Activated gamma-delta T cell (primary cell): ENCODE measurements around the gene BRAT1.
A peak's percentile ranks its signal among the peaks of the same experiment; 100 is the strongest.

Experiments used
- DNase-seq: peaks from one replicate; lab custom pipeline; 2025; lab: John Stamatoyannopoulos, UW

BRAT1 gene

DNA sequence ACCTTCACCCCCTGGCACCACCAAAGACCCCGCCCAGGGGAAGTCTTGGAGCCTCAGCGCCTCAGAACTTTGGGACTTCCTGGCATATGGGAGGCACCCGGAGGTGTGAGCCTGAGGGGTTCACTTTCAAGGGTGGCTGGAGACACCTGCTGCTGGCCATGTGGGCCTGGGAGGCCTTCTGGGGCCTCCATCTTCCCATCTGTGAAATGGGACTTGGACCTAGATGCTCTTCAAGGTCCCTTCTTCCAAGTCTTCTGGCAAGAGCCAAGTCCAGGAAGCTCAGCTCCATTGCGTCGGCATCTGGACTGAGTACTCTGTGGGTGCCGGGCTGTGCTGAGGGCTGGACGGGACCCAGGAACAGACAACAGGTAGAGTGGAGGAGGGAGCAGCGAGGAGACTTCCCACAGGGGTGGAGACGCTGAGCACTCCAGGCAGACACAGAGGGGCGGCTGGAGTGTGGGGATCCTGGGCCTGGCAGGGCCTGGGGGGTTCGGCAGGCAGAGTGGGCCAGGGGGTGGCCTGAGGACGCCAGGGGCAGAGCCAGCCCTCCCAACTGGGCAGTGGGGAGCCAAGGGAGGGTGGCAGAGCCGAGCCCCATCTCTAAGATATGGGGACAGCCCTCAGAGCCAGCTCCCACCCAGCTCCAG lies 45.1 kb downstream of the BRAT1 start:
- DNase-seq: no peak

DNA sequence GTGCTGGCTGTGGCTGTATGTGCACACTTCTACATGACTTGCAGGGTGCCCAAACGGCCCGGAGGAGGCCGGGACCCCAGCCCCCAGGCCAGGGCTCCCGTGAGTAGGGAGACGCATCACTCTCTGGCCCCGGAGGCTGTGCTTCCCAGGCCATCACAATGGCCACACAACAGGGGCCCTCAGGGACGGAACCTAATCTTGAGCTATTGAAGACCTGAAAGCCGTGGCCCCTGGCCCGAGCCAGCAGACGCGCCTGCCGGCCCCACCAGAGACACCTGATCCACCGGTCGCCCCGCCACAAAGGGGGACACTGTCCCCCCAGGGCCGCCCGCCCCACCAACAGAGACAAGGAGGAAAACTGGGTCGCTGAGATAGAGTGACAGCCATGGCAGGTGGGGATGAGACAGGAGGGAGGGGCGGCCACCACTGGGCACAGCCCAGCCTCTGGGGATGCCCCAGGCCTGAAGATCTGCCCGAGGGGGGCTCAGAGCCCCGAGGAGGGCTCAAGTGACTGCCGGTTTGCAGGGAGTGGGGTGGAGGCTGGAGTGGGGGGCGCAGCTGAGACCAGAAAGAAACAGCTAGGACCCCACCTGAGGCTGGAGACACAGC lies 45.9 kb downstream of the BRAT1 start:
- DNase-seq: no peak

DNA sequence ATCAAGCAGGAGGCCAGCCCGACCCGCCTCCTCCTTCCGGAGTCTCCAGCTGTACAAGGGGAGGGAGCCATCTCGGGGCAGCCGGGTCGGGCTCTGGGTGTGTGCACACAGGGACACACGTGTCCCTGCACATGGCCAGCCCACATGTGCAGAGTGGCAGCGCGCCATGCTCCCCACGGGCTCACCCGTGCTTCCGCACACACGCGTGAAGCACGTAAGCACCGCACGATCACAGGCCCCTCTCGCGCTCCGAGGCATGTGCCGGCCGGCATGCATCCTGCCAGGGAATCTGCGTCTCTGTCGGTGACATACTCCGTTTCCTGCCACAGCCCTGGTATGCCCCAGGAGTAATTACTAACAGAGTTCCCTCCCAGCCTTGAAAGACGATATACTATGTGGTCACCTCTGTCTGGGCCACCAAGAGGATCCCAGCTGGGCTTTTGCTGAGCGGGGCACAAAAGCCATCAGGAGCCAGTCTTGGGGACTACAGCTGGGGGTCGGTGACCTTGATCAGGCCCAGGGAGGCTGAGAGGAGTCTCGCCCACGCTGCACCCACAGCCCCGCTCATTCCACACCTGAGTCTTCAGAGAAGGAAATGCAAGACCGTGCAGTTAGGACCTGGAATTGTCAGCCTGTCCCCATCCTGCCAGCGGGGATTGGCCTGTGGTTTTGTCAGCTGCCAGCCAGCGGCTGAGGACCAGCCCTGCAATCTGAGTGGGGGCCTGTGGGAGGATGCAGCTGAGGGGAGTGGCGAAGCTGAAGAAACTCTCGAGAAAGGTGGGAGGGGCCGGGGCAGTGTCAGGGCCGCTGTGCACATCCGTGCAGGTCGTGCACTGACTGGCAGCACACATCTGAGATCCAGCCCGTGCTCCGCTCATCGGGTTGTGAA lies 46.8 kb downstream of the BRAT1 start:
- DNase-seq: peak; percentile 76

DNA sequence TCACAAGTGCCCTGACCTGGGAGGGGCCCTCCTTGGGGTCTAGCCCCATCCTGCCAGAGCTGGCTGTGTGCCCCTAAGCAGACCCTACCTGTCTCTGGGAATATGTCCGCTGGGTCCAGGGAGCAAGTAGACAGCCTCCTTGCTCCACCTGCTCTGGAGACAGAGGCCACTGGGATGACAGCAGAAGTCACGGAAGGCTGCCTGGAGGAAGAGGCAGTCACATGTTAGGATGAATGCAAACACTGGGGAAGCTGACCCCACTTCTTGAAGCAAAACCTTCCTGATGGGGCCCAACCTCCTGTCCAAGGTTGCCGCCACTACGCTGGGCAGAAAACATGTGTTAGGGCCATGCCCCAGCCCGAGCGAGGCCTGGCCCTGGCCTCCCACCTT lies 47.4 kb downstream of the BRAT1 start:
- DNase-seq: no peak

DNA sequence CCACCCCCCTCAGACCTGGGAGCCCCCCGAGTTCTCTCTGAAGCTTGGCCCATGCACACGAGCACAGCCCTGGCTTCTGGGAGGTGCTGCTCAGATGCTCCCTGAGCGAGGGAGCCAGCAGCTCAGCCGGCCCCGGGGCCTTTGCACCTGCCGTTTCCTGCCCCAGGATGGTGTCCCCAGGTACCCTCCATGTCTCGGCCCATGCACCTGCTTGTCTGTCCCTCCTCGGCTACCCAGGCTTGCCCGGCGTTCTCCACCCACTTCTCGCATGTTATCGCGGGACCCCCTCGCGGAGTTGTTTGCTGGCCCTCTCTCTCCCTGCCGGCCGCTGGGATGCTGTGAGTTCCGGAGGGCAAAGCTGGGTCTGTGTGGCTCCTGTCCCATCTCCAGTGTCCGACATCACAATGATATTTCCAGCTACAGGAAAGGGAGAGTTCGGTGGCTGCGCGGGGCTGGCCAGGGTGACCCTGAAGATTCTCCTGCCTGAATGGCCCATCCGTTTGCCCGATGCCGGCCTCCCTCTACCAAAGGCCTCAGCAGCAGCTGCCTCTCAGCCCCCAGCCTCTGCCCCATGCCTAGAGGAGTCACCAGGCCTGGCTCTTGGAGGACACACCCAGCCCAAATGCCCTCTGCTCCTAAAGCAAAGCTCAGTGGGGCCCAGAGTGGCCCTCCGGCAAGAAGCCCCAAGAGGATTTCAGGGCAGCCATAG lies 48.0 kb downstream of the BRAT1 start:
- DNase-seq: no peak

DNA sequence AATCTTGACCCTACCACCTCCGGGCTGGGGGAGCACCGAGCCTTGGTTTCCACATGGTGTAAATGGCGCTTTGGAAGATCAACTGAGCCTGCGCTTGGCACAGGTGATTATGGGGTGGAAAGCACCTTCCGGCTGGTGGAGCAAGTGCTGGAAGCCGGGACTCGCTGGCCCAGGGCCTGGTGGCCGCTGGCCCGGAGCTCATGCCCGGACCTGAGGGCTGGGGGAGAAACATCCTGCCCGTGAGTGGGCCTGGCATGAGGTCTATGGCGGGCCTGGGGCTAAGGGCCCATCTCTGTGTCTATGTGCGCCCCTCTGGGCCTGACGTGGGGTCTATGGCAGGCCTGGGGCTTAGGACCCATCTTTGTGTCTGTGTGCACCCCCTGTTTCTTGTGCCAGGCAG lies 49.9 kb downstream of the BRAT1 start:
- DNase-seq: no peak

DNA sequence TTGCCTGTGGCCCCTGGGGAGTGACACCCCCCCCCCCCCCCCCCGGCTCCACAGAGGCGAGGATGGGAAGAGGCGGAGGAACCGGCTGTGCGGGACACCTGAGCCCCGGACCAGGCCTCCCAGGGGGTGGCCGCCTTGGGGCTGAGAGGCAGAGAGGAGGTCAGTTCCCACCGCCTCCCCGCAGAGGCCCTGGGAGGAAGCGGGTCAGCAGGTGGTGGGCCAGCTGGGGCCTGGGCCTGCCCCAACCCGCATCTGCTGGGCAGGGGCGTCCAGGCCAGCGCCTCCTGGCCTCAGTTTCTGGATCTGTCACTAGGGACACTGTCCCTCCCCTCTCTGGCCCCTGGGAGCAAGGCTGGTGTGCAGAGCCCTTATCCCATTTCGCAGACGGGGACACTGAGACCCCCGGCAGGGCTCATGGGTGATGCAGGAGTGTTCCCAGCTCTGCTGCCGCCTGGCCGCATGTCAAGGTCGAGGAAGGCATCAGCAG lies 50.4 kb downstream of the BRAT1 start:
- no peak for DNase-seq

DNA sequence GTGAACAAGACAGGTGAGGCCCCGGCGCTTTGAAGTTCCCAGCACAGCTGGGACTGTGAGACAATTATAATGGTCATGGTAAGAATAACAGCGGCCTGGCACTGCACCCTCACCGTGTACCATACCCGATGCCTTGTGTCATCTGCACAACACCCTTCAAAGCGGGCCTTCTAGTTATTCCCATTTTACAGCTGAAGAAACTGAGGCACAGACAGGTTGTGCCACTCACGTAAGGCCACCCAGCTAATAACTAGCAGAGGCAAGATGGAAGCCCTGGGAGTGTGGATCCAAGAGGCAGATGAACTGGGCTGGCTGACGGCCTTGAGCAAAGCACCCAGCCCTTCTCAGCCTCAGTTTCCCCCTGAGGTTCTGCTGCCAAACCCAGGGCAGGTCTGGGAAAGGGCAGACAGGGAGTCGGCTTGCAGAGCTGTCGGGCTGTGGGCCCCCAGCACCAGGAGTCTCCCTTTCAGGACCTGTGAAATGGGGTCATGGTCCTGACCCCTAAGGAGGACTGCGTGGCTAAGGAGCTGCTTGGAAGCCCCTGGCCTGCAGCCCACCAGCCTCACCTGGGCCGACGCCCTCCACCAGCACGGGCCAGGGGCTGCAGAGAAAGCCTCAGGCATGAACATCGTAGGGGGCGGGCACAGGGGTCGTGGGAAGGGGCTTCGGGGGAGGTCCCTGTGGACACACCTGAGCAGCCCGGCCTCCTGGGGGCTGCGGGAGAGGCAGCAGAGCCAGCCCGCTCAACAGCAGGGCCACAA lies 51.0 kb downstream of the BRAT1 start:
- no peak for DNase-seq

DNA sequence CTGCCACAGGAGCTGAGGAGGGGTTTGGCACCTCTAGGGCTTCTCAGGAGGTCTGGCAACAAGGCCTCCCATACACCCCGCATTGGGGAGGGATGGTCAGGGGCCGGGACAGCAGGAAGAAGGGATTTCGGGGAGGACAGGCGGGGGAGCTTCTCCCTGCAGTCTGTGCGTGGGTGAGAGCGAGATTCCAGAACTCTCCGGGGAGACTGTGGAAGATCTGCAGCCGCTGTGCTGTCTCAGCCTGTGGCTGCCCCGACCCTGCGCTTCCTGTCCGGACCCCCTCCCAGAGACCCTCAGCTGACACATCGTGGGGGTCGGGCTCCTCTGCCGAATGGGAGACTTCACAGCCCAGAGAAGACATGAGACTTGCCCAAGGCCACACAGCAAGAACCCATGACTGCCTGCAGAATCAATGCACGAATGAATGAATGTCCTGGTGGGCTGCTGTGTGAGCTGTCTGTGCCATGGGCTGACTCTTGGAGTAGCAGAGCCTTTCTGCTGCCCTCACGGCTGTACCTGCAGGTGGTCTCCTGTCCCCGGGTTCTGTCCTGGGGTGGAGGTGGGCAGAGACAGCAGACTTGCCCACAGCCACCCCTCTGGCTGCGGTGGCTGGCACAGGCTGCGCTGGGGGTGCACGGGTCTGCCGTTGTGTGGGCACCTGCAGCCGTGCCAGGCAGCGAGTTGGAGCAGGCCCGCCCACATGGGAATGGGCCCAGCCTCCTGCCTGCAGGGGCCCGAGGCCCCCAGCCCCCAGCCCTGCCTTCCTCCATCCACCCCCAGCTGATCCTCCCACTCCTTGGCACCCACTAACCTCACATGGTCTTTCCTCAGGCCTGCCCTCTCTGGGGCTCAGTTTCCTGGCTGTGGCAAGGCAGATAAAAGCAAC lies 52.0 kb downstream of the BRAT1 start:
- no peak for DNase-seq

DNA sequence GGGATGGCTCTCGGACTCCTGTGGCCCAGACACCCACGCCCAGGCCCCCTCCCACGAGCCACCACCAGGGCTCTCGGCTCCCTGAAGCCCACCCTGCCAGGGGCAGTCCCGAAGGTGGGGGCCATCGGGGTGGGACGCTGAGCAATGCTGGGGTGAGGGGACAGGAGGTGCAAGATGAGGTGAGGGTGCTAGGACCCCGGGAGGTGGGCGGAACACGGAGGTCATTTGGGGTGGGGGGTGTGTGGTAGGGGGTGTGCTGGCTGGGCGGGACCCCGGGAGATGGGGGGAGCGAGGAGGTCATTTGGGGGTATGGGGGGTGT lies 52.7 kb downstream of the BRAT1 start:
- no peak for DNase-seq

DNA sequence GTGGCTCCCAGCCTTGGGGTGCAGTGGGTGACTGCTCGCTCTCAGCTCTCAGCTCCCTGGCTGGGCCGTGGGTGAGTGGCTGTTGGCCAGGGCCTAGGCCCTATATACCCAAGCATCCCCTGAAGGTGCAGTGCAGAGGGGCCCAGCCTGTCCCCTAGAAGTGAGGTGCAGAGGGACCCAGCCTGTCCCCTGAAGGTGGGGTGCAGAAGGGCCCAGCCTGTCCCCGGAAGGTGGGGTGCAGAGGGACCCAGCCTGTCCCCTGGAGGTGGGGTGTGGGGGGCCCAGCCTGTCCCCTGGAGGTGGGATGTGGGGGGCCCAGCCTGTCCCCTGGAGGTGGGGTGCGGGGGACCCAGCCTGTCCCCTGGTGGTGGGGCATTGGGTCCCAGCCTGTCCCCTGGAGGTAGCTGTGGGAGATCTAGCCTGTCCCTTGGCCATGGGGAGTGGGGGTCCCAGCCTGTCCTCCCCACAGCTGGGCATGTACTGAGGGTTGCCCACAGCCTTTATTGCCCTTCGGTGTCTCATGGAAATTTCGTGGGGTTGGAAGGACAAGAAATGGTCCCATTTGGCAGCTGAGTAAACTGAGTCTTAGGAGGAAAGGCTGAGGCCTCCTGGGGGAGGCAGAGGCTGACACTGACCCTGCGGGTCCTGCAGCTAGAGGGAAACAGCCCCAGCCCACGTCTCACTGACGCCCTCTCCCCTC lies 53.2 kb downstream of the BRAT1 start:
- no peak for DNase-seq

DNA sequence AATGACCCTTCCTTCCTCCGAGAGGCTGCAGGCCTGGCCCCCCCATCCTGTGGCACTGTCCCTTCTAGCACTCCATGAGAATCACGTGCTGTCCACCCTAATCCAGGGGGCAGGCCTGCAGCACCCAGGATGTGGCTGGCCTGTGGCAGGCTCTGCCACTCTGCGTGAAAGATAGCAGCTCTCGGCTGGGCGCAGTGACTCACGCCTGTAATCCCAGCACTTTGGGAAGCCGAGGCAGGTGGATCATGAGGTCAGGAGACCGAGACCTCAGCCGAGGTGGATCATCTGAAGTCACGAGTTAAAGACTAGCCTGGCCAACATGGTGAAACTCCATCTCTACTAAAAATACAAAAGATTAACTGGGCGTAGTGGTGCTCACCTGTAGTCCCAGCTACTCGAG lies 54.6 kb downstream of the BRAT1 start:
- DNase-seq: no peak

DNA sequence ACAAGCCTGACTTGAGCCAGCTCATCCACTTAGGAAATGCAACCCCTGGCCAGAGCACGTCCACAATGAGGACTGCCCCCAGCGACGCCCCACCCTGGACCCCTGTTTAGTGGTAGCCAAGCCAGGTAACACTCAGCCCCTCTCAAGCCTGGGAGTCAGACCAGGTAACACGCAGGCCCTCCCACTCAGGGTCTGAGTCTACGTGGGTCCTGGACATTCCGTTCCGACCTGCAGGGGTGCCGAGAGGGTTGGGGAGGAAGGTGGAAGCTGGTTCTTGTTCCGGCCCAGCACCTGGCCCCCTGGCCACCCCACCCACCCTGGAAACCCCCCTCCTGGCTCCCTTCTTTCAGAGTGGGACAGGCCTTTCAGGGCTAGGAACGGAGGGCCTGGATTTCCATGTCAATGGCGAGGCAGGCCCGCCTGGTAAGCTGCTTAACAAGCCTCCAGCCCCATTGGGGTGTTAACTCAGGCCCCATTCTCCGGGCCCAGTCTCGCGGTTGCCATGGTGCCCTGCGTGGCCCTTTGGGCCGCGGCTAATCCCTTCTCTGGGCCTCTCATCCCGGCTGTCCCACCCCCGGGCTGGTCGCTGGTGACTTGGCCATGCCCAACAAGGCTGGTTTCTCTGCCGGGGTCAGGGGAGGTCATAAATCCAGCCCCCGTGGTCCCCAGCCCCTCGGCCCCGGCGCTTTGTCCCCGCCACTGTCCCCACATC lies 55.4 kb downstream of the BRAT1 start:
- DNase-seq: no peak

DNA sequence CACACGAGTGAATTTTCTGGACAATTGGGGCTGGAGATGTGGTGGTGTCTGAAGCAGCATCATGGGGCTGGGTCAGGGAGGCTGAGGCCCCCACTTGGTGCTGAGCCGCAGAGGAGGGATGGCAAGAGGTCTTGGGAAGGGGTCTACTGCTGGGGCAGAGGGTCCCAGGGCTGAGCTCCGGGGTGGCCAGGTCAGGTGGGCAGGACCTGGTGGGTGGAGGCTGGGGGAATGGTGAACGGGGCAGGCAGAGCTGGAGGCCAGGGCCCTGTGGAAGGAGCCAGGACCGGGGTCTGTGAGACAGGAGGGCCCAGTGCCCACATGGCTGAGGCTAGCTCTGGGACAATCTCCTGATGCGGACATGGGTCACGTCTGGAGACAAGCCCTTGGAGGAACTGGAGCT lies 56.1 kb downstream of the BRAT1 start:
- no peak for DNase-seq

DNA sequence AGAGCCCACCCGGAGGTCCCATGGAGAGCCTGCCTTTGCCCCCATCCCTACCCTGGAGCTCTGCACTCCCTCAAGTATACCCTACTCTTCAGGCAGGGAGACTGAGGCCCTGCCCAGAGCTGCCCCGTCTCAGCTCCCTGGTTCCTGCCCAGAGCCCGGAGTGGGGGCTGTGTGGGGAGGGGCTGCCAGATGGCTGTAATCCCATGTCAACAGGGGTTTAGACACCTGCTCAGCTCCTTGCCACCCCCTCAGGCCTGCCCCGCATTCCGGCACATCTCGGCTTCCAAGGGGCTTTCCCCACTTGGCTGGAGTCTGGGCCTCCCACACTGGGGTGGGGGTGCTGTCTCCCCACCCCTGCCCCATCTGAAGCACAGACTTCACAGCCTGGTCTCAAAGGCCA lies 56.6 kb downstream of the BRAT1 start:
- DNase-seq: no peak

DNA sequence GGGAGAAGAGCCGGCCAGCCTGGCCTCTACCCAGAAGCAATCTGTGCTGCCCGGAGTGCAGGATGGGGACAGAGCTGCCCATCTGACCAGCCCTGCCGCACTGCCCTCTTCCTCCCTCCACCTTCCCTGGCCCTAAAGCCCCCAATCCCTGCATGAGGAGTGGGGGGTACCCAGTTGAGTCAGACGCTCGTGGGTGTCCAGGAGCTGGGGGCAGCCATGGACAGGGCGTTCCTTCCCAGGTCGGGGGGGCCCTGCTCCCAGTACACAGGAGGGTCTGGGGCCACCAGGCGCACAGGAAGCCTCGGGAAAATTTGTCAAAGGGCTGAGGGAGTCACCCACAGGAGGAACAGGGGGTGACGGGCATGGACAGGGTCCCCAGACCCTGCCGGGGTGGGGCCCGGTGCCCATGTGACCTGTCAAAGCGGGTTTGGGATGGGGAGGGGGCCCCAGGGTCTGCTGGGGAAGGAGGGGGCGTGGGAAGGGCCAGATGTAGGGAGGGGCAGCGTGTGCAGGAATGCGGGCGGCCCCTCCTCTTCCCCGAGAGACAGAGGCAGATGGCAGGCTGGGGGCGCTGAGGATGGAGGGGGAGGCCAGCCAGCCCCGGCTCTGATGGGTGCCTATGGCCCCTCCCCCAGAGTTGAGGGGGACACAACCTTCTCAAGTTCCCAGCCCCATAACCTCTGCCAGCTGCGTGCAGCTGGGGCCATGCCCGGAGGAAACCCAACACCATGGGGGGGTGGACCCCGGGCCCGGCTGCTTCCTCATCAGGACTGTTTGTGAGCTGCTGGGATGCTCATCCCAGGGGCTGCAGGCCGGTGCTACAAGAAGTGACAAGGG lies 57.6 kb downstream of the BRAT1 start:
- no peak for DNase-seq

DNA sequence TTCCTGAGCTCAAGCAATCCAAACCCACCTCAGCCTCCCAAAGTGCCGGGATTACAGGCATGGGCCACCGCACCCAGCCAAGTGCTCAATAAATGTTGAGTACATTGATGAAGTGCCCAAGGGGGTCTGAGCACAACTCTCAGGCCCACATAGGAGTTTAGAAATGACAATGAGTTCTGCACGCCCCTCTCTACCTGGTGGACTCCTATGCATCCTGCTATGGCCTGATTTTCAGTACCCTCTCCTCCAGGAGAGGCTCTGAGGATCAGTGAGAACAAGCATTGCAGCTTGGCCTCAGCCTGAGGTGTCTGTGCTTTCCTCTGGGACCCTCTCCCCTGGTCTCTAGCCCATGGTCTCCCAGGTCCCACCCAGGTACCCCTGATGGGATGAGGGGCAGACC lies 58.3 kb downstream of the BRAT1 start:
- DNase-seq: no peak

DNA sequence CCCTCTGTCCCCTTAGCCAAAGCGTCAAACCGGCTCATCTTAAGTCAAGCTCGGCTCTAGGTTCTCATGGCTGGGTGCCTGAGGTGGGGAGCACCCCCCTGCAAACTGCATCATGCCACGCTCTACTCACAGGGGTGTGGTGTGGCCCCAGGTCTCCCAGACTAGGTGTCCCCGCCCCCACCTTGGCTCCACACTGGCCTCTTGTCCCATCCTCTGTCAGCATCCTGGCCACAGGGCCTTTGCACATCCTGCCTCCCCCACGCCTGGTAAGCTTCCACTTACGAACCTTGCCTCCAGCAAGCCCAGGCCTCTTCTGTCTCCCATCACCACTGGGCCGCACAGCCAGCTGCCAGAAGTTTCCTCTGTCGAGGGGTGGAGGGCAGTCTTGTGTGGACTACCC lies 58.9 kb downstream of the BRAT1 start:
- no peak for DNase-seq
